ENCODE results near the gene JAKMIP1.

Gene JAKMIP1

GRCh38 chr4:5976921-5977320, 223.4 kb downstream of the JAKMIP1 start:
- no peak for DNase-seq

GRCh38 chr4:5976431-5976830, 223.9 kb downstream of the JAKMIP1 start:
- DNase-seq, result no peak
